ENCODE results near the gene SEMA3C.

The SEMA3C gene

DNA sequence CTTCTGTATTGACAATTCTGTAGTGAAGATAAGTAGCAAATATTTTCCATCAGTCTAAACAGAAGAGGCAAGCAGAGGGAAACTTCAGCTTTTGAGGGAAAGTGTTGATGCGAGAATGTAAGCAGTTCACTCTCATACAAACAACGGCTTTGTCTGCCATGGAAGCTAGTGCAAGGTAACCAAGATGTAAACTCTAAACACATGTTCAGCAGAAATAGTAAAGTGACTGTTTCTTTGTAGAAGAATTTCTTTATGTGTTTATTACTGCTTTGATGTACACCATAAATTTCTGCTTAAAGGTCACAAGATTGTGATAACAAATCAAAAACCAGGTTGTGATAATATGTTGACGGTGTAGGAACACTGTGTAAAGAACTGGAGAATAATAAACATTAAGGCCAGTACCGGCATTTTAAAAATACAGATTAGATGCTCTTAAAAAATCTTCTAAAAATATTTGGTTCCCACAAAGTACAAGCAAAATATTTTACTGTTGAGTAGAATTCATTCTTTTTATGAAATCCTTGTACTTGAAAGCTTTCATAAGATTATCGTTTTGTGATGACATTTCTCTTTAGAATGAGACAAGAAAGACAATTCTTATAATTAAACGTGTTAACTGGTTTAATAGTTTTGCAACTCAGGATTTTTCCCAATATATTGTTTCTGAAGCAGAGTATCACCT is 34.2 kb downstream of the SEMA3C start:
- H3K27me3 ChIP-seq (ENCODE audit: insufficient read depth, poor library complexity, severe bottlenecking) = no peaks in the 10 kb centered on the region
- DNase-seq (ENCODE audit: low read depth in 1 of 2, low spot score in 1 of 2) = no peak
- no peak overlapping the region for H3K27ac ChIP-seq (replicated peaks)
- H3K4me3 ChIP-seq (replicated peaks; ENCODE audit: insufficient read depth, low read length) = no peak overlapping the region
- TF ChIP-seq, protein P1, sequence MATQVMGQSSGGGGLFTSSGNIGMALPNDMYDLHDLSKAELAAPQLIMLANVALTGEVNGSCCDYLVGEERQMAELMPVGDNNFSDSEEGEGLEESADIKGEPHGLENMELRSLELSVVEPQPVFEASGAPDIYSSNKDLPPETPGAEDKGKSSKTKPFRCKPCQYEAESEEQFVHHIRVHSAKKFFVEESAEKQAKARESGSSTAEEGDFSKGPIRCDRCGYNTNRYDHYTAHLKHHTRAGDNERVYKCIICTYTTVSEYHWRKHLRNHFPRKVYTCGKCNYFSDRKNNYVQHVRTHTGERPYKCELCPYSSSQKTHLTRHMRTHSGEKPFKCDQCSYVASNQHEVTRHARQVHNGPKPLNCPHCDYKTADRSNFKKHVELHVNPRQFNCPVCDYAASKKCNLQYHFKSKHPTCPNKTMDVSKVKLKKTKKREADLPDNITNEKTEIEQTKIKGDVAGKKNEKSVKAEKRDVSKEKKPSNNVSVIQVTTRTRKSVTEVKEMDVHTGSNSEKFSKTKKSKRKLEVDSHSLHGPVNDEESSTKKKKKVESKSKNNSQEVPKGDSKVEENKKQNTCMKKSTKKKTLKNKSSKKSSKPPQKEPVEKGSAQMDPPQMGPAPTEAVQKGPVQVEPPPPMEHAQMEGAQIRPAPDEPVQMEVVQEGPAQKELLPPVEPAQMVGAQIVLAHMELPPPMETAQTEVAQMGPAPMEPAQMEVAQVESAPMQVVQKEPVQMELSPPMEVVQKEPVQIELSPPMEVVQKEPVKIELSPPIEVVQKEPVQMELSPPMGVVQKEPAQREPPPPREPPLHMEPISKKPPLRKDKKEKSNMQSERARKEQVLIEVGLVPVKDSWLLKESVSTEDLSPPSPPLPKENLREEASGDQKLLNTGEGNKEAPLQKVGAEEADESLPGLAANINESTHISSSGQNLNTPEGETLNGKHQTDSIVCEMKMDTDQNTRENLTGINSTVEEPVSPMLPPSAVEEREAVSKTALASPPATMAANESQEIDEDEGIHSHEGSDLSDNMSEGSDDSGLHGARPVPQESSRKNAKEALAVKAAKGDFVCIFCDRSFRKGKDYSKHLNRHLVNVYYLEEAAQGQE (IDR thresholded peaks at IDR 0.05; ENCODE audit: insufficient replicate concordance, low read depth) = no peak
- TF ChIP-seq GABPA (IDR thresholded peaks at IDR 0.05; ENCODE audit: low read depth) = no peak
- TF ChIP-seq POLR2AphosphoS5 (IDR thresholded peaks at IDR 0.05; ENCODE audit: low read depth) = no peak
- TF ChIP-seq, protein P2, sequence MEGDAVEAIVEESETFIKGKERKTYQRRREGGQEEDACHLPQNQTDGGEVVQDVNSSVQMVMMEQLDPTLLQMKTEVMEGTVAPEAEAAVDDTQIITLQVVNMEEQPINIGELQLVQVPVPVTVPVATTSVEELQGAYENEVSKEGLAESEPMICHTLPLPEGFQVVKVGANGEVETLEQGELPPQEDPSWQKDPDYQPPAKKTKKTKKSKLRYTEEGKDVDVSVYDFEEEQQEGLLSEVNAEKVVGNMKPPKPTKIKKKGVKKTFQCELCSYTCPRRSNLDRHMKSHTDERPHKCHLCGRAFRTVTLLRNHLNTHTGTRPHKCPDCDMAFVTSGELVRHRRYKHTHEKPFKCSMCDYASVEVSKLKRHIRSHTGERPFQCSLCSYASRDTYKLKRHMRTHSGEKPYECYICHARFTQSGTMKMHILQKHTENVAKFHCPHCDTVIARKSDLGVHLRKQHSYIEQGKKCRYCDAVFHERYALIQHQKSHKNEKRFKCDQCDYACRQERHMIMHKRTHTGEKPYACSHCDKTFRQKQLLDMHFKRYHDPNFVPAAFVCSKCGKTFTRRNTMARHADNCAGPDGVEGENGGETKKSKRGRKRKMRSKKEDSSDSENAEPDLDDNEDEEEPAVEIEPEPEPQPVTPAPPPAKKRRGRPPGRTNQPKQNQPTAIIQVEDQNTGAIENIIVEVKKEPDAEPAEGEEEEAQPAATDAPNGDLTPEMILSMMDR (IDR thresholded peaks at IDR 0.05; ENCODE audit: insufficient read depth, low read length) = no peak
- no peak for TF ChIP-seq SPI1 (IDR thresholded peaks at IDR 0.05; ENCODE audit: borderline replicate concordance, low read depth)

DNA sequence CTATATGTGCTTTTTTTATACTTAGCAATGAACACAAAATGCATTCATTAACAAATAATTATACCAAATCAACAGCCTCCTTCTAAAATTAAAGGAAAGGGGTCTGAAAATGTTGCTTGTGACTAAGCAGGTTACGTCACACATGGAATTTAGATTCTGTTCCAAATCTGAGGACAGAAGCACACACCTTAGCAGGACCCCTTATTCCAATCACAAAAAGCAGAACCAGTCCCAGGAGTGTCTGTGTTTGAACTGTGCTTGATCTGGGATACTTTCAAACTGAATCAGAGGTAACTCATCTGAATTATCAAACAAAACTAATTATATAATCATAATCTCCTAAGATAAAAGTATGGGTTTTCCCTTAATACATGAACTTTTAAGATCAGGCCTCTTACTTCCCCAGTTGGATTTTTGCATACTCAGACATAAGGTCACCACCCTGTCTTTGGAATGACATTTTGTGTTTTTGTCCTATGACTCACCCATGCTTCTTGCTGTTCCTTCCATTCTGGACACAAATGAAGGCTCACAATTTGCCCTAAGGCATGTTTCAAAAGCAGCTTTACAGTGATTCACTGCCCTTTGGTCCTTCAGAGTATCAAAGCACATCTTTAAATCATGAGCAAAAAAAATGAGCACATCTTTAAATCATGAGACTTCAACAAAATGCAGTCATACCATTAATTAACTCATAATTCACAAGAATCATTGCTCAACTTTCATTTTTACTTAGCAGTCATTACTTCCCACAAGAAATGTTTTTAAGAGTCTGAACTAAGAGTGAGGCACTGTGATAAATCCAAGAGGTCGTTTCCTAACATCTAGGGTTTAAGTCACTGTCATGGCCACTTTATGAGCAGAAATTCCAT is 35.5 kb downstream of the SEMA3C start:
- no peak for DNase-seq (ENCODE audit: low read depth in 1 of 2, low spot score in 1 of 2)
- no peak for TF ChIP-seq POLR2AphosphoS5 (IDR thresholded peaks at IDR 0.05; ENCODE audit: low read depth)
- TF ChIP-seq SPI1 (IDR thresholded peaks at IDR 0.05; ENCODE audit: borderline replicate concordance, low read depth) = no peak
- TF ChIP-seq, protein P2 (IDR thresholded peaks at IDR 0.05; ENCODE audit: insufficient read depth, low read length) = no peak
- TF ChIP-seq, protein P1 (IDR thresholded peaks at IDR 0.05; ENCODE audit: insufficient replicate concordance, low read depth) = no peak
- no peak for TF ChIP-seq GABPA (IDR thresholded peaks at IDR 0.05; ENCODE audit: low read depth)
- Histone ChIP-seq H3K27ac (replicated peaks) (no peak overlapping the region), H3K4me3 (replicated peaks; ENCODE audit: insufficient read depth, low read length) (no peak overlapping the region), H3K27me3 (ENCODE audit: insufficient read depth, poor library complexity, severe bottlenecking) (no peaks in the 10 kb centered on the region)

DNA sequence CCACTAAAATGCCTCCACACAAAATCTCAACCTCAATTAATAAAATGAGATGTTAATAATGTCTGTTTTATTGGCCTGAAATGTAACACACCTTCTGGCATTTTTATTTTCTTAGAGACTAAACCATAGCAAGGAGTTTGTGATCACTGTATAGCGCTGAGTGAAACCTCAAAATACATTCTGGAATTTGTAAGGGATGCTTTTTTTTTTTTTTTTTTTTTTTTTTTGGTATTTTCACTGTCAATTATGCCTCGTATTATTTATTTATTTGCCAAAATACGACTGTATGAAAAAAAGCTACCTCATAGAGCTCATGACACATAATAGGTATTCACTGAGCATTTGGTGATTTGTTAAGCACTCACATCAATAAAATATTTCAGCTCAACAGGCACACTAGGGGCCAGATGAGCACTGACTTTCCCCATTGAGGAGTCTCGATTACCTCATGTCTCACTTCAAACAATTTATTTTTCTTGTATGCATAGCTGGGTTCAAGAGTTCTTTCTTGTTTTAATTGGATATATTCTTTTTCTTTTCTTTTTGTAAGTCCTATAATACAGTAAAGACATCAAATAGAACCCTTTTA is 36.5 kb downstream of the SEMA3C start:
- DNase-seq (ENCODE audit: low read depth in 1 of 2, low spot score in 1 of 2) = no peak
- H3K4me3 ChIP-seq (replicated peaks; ENCODE audit: insufficient read depth, low read length) = no peak overlapping the region
- no peak overlapping the region for H3K27ac ChIP-seq (replicated peaks)
- TF ChIP-seq, protein P2 (IDR thresholded peaks at IDR 0.05; ENCODE audit: insufficient read depth, low read length) = no peak
- TF ChIP-seq, protein P1 (IDR thresholded peaks at IDR 0.05; ENCODE audit: insufficient replicate concordance, low read depth) = no peak
- no peak for TF ChIP-seq POLR2AphosphoS5 (IDR thresholded peaks at IDR 0.05; ENCODE audit: low read depth)
- TF ChIP-seq SPI1 (IDR thresholded peaks at IDR 0.05; ENCODE audit: borderline replicate concordance, low read depth) = no peak
- TF ChIP-seq GABPA (IDR thresholded peaks at IDR 0.05; ENCODE audit: low read depth) = no peak
- H3K27me3 ChIP-seq (ENCODE audit: insufficient read depth, poor library complexity, severe bottlenecking) = no peaks in the 10 kb centered on the region
